ENCODE measurements around the gene DNAJA1.

Gene DNAJA1

DNA sequence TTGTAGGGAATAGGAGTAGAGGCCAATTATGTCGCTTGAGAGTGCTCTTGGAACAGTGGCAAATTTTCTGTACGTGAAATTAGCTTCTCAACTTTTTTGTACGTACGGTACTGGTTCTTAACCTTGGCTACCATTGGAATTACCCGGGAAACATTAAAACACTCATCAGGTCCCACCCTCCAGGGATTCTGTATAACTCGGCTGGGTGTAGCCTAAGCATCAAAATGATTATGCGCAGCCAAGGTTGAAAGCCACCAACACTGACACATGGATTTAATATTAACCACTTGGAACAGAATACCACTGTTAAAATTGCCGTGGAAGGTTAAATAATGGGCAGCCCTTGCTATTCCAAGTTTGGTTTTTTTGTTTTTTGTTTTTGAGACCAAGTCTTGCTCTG lies 17.4 kb downstream of the DNAJA1 start:
- no peak for DNase-seq (ENCODE audit: low read depth)
- no peak overlapping the region for H3K4me3 ChIP-seq (ENCODE audit: control insufficient read depth, low read depth, low read length)
- TF ChIP-seq, protein P1, sequence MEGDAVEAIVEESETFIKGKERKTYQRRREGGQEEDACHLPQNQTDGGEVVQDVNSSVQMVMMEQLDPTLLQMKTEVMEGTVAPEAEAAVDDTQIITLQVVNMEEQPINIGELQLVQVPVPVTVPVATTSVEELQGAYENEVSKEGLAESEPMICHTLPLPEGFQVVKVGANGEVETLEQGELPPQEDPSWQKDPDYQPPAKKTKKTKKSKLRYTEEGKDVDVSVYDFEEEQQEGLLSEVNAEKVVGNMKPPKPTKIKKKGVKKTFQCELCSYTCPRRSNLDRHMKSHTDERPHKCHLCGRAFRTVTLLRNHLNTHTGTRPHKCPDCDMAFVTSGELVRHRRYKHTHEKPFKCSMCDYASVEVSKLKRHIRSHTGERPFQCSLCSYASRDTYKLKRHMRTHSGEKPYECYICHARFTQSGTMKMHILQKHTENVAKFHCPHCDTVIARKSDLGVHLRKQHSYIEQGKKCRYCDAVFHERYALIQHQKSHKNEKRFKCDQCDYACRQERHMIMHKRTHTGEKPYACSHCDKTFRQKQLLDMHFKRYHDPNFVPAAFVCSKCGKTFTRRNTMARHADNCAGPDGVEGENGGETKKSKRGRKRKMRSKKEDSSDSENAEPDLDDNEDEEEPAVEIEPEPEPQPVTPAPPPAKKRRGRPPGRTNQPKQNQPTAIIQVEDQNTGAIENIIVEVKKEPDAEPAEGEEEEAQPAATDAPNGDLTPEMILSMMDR (IDR thresholded peaks at IDR 0.05; ENCODE audit: control insufficient read depth, insufficient read depth, low read depth, low read length, missing control alignments): no peak

DNA sequence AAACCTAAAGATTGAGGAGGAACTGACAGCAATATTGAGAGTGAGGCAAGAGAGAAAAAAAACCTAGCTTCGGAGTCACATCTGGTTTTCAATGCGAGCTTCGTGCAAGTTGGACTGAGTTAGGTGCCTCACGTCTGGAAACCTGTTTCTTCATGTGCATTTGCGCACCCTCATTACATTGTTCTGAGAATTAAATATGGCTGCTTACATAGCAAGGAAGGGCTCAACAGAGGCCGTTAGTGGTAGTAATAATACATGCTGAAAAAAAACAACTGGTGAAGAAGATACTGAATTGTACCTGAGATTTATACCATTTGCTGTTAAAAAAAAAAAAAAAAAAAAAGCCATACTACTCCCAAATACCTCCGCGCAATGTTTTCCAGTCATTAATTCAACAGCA lies 18.6 kb downstream of the DNAJA1 start:
- DNase-seq (ENCODE audit: low read depth): no peak

DNA sequence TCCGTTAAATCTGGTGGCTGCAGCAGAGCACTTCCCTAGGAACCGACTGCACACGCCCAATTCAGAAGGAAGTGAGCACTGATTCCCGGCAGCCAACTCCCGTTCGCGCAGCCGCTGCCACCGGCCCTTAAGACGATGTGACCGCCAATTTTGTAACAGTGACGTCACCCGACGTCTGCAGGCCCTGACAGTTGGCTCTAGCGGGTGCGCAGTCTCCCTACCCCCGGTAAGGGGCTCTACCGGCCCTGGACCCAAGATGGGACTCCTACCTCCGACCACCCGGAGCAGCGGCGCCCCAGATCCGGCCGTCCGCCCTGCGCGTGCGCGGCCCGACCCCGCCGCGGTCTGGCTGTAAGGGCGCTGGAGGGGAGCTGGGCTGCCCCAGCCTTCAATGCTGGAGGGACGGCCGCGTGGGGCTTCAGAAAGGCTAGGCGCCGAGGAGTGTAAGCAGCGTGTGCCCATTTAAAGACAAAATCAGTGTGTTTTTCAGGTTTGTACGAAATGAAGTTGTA lies 19.1 kb downstream of the DNAJA1 start:
- H3K4me3 ChIP-seq (ENCODE audit: control insufficient read depth, low read depth, low read length): peak overlapping the region; percentile 72
- DNase-seq (ENCODE audit: low read depth): peak; percentile 49
- TF ChIP-seq, protein P1 (IDR thresholded peaks at IDR 0.05; ENCODE audit: control insufficient read depth, insufficient read depth, low read depth, low read length, missing control alignments): no peak

More for the DNA sequence above, 18.6 kb downstream of the DNAJA1 start:
- peak overlapping the region; percentile 72 for H3K4me3 ChIP-seq (ENCODE audit: control insufficient read depth, low read depth, low read length)
- TF ChIP-seq, protein P1 (IDR thresholded peaks at IDR 0.05; ENCODE audit: control insufficient read depth, insufficient read depth, low read depth, low read length, missing control alignments): no peak

DNA sequence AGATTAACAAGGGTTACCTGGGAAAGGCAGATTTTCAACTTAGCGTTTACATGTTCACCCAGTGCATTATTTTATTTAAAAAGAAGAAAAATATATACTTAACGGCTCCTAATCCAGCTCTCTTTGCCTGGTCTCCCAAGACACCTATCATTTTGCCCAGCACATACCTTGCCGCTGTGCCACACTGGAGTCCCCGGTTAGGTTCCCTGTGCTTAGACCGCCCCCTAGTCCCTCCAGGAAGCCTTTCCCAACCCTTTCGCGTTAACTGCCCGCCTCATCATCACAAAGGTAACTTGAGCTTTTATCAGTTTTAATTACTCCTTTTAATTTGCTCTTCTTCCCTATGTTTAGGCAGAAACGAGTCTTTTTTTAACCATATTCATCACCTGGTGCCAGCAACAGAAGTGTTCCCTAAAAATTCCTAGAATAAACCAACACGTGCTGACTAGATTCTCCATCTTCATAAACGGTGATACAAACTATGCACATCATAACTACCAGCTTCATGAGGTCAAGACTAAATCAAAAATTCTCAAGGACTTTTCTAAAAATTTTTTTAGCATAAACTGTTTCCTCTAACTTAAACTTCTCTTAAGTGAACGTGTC lies 19.7 kb downstream of the DNAJA1 start:
- no peak for DNase-seq (ENCODE audit: low read depth)
- TF ChIP-seq, protein P1 (IDR thresholded peaks at IDR 0.05; ENCODE audit: control insufficient read depth, insufficient read depth, low read depth, low read length, missing control alignments): no peak
- peak overlapping the region; percentile 72 for H3K4me3 ChIP-seq (ENCODE audit: control insufficient read depth, low read depth, low read length)

DNA sequence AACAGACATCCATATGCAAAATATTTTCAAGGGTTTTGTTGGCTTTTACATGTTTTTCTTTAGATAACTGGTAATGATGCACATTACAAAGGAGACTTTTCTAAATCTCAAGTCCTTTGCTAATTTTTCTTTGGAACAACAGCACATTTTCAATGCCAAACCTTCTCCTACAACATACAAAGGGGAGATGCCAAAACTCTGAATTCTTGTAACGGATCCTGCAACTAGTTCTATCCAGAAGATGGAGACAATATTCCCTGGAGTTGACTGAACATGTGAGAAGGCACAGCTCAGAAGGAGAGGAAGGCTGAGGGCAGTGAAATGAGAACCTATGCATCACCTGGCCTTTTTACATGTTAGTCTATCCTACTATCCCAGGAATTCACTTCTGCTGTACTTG lies 21.0 kb downstream of the DNAJA1 start:
- TF ChIP-seq, protein P1 (IDR thresholded peaks at IDR 0.05; ENCODE audit: control insufficient read depth, insufficient read depth, low read depth, low read length, missing control alignments): no peak
- H3K4me3 ChIP-seq (ENCODE audit: control insufficient read depth, low read depth, low read length): no peak overlapping the region
- no peak for DNase-seq (ENCODE audit: low read depth)

DNA sequence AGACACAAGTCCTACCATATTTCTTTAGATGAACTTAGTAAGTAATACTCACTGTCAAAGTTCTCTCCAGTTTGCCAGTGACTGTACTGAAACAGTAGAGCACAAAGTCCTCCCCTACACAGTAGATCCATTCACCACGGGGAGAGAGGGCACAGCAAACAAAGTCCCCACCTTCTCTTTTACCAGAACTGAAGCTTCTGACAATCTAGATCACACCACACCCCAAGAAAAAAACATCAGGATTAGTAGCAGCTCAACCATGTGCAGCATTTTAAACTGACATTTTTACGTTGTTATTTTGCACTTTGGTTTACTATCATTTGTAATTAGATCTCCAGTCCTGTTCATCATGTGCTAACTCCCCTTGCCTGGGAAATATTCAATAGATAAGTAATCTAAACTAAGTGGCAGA lies 23.0 kb downstream of the DNAJA1 start:
- no peak for DNase-seq (ENCODE audit: low read depth)
- H3K4me3 ChIP-seq (ENCODE audit: control insufficient read depth, low read depth, low read length): no peak overlapping the region
- TF ChIP-seq, protein P1 (IDR thresholded peaks at IDR 0.05; ENCODE audit: control insufficient read depth, insufficient read depth, low read depth, low read length, missing control alignments): no peak

All from AG09309 (cell line).